Activated T-cell treated with anti-CD3 and anti-CD28 coated beads for 24 hours (primary cell): Measurements from ENCODE around the gene ERLIN1.

ENCODE experiments used
- DNase-seq: peaks from one replicate; pipeline ENCODE4 v3.0.0-alpha.2; 2020; ENCODE audit warnings: low read depth

The ERLIN1 gene

GRCh38 chr10:100185364-100186252 is at the start of gene ERLIN1:
TSS of gene ERLIN1 (minus strand) at chr10:100186029. CDS start at chr10:100185626, 403 bp downstream.
- peak; percentile 92 for DNase-seq

- no peak for DNase-seq
Observed at GRCh38 chr10:100232101-100232500, 46.3 kb upstream of the ERLIN1 start.

GRCh38 chr10:100229819-100230422 is 44.1 kb upstream of the ERLIN1 start:
- no peak for DNase-seq

GRCh38 chr10:100223879-100224278 is 38.0 kb upstream of the ERLIN1 start:
- no peak for DNase-seq

GRCh38 chr10:100222529-100222928 is 36.7 kb upstream of the ERLIN1 start:
- DNase-seq: no peak

- no peak for DNase-seq
Observed at GRCh38 chr10:100216006-100216405, 30.2 kb upstream of the ERLIN1 start.

GRCh38 chr10:100209303-100209702 is 23.5 kb upstream of the ERLIN1 start:
- no peak for DNase-seq

GRCh38 chr10:100208276-100208675 is 22.4 kb upstream of the ERLIN1 start:
- DNase-seq: no peak

- no peak for DNase-seq
Observed at GRCh38 chr10:100204370-100204769, 18.5 kb upstream of the ERLIN1 start.

- DNase-seq: no peak
Observed at GRCh38 chr10:100201549-100201948, 15.7 kb upstream of the ERLIN1 start.

- no peak for DNase-seq
Observed at GRCh38 chr10:100194711-100195110, 8.9 kb upstream of the ERLIN1 start.

GRCh38 chr10:100192350-100192749 is 6.5 kb upstream of the ERLIN1 start:
- DNase-seq: no peak

- peak; percentile 16 for DNase-seq
Observed at GRCh38 chr10:100186253-100187212, 704 bp upstream of the ERLIN1 start.

- DNase-seq: no peak
Observed at GRCh38 chr10:100184840-100185239, 989 bp downstream of the ERLIN1 start.

- no peak for DNase-seq
Observed at GRCh38 chr10:100184426-100184825, 1.4 kb downstream of the ERLIN1 start.

GRCh38 chr10:100183481-100183880 is 2.3 kb downstream of the ERLIN1 start:
- DNase-seq: no peak

GRCh38 chr10:100182908-100183307 is 2.9 kb downstream of the ERLIN1 start:
- no peak for DNase-seq

GRCh38 chr10:100182281-100182680 is 3.5 kb downstream of the ERLIN1 start:
- no peak for DNase-seq

- DNase-seq: no peak
Observed at GRCh38 chr10:100175875-100176274, 10.0 kb downstream of the ERLIN1 start.

GRCh38 chr10:100174699-100175677 is 10.8 kb downstream of the ERLIN1 start:
- no peak for DNase-seq

GRCh38 chr10:100173035-100173434 is 12.8 kb downstream of the ERLIN1 start:
- DNase-seq: no peak
